ENCODE measurements around the gene ATP11A.

The ATP11A gene

DNA sequence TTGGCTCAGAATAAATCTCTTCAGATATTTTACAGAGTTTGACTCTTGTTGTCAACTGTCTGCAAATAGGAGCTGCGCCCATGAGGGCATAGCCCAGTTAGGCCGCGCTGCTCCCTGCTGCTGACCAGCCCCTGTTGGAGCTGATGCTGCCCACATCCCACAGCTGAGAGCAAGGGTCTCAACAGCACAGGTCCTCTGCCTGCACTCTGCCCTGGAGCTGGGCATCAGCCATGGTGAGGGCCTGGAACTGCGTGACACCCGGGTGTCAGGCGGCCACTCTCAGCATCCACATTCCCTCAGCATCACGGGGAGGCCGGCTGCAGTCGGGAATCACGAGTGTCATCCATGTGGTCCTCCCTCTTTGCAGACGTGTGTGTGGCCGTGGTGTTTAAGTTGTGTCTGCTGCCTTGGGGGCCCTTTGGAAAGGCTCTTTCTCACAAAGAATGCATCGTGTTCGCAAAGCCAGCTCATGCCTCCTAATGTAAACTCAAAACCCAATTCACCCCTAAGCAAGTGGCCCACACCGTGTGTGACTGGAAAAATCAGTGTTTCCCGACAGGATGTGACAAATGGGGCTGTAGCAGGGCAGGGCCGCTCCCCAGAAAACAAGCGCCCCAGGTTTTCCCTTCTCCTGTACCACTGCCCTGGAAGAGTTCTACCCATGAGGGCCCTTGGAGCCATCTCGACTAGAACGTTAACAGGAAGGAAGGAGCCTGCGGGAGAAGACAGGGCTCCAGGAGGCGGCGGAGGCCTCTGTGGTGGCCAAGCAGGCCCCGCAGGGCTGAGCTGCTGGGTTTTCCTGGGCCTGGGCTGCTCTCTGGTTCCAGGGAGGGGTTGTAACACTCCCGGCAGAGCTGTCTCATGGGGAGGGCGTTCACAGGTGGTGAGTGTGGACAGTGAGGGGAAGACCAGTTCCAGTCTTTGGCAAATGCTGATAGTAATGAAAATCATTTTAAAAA is 20.3 kb downstream of the ATP11A start:
- no peak for DNase-seq (ENCODE audit: low read depth in 2 of 2)

DNA sequence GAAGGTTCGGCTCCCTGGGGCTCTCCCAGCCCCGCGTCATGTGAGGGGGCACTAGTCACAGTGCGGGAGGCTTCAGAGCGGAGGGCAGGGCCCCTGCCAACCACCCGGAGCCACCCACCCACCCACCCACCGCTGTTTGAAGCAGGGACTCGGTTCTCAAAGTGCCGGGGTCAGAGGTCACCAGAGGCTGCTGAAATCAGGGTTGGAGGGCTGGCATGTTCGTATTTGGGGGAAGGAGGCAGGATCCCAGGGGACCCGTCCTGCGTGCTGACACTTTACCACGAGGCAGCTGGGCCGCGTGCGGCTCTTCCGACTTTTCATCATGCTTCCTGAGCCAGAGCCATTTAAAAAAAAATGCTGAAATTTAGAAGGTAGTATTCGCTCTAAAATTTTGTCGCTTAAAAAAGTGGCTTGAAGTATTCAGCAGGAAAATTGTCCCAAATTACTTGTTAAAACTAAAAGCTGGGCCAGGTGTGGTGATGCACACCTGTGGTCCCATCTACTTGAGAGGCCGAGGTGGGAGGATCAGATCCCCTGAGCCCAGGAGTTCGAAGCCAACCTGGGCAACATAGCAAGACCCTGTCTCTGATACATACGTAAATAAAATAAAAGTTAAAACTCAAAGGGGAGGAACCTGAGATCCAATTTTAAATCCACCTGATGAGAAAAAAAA is 21.2 kb downstream of the ATP11A start:
- no peak for DNase-seq (ENCODE audit: low read depth in 2 of 2)

DNA sequence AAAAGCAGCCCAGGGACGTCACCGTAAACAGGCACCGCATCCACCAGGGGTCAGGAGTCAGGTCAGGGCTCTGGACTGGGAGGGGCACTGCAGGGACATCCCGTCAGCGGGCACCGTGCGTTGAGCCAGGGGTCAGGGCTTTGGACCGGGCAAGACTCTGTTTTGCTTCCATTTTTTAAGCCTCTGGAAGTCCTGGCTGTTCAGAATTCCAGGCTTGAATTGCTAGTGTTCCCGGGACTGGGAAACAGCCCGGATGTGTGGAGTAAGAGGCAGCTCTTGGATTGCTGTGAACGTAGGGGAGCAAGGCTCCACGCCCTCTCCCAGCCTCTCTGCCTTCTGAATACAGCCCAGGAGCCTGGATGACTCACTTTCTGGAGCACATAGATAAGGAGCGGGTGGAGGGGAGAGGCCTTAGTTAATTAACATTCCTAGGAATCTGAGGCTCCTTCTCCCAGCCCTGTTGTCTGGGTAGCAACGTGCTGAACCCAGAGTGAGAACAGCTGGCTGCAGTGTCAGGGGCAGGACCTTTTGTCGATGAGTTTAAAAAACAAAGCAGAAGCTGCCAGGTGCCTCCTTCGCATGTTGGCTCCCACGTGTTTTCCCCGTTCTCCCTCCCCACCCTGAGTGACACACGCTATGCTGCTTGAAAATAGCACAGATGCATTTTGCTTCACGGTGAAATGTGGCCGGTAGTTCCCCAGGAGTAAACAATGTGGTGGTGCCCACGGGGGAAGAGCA is 21.9 kb downstream of the ATP11A start:
- no peak for DNase-seq (ENCODE audit: low read depth in 2 of 2)

DNA sequence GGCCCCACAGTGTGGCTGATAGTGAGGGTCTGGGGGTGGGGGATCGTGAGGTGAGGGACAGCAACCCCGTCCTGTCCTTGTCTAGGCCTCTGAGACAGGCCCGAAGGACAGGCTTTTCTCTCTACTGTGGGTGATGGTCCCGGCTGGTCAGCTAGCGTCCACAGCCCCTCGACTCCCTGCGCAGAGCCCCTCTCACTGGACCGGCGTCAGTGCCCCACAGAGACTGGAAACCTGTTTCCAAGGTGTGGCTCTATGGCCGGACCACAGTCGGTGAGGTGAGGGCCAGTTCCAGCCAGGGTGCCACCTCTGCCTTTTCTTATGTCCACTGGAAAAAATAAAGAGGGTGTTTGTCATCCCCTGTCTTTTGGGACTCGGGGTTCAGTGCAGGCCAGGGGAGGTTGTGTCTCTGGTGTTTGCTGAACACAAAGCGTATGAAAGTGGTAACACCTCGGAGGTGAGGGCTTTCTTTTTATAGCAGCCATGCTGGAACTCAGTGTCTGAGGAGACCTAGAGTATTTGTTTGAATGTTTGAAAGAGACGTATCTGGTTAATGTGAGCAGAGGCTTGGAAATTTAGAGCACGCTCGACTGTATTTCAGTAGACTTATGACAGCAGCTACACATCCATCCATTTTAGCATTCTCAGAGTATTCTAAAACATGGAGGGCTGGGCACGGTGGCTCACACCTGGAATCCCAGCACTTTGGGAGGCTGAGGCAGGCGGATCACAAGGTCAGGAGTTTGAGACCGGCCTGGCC is 22.8 kb downstream of the ATP11A start:
- no peak for DNase-seq (ENCODE audit: low read depth in 2 of 2)

DNA sequence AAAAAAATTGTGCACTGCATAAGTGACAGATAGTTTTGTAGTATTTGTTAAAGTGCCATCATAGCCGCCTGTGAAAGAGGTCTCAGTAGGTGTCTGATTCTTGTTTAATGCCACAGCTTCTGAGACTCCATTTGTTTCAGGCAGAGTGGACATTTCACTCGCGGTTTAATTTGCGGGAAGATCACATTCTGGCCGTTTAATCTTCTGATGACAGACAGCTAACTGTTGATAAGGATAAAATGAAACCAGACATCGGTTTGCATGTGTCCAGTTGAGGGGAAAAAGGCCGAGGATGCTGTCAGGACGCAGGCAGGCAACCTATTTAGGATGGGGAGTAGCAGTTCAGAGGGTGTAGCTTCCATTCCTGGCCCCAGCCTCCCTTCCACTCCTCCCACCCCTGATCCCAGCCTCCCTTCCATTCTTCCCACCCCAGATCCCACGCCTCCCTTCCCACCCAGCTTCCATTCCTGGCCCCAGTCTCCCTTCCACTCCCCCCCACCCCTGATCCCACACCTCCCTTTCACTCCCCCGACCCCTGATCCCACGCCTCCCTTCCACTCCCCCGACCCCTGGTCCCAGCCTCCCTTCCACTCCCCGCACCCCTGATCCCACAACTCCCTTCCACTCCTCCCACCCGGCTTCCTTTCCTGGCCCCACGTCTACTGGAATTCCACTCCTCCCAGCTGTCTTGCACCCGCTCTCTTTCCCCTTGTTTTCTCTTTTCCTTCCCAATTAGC is 23.8 kb downstream of the ATP11A start:
- DNase-seq (ENCODE audit: low read depth in 2 of 2): no peak

DNA sequence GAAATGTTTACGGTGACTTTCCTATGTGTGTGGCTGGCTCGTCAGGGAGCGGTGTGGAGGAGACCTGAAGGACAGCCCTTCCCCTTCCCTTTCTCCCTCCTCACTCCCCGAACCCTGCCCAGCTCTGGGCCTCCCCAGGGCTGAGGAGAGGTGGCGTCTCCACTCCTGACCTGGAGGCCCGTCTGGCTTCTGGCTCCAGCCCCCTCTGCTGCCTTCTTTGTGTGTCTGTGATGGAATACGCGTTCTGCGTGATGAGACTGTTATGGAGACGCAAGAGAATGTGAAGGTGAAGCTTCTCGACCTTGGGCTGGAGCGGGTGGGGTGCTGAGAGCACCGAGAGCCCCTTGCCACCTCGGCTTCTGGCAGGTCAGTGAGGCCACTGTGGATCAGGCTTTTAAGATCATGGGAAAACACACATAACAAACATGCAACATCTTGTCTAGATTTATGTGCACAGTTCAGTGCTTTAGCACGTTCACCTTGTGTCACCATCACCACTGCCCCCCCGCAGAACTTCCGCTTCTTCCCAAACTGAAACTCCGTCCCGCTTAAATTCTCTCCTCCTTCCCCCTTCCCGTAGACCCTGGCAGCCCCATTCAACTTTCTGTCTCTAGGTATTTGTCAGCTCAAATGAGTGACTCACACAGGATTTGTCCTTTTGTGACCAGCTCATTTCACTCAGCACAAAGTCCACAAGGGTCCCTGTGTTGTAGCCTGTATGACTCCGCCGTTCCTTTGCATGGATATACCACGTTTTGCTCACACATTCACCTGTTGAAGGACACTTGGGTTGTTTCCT is 24.7 kb downstream of the ATP11A start:
- no peak for DNase-seq (ENCODE audit: low read depth in 2 of 2)

DNA sequence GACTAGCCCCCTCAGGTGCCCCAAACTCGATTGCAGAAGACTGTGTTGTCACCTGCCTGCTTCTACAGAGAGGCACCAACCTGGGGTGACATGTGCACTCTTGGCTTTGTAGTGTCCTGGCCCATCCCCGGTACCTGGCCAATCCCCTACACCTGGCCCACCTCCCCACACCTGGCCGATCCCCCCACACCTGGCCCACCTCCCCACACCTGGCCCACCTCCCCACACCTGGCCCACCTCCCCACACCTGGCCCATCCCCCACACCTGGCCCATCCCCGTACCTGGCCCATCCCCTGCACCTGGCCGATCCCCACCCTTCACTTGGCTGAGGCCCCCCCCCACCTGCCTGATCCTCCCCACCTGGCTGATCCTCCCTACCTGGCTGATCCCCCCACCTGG is 25.4 kb downstream of the ATP11A start:
- no peak for DNase-seq (ENCODE audit: low read depth in 2 of 2)

DNA sequence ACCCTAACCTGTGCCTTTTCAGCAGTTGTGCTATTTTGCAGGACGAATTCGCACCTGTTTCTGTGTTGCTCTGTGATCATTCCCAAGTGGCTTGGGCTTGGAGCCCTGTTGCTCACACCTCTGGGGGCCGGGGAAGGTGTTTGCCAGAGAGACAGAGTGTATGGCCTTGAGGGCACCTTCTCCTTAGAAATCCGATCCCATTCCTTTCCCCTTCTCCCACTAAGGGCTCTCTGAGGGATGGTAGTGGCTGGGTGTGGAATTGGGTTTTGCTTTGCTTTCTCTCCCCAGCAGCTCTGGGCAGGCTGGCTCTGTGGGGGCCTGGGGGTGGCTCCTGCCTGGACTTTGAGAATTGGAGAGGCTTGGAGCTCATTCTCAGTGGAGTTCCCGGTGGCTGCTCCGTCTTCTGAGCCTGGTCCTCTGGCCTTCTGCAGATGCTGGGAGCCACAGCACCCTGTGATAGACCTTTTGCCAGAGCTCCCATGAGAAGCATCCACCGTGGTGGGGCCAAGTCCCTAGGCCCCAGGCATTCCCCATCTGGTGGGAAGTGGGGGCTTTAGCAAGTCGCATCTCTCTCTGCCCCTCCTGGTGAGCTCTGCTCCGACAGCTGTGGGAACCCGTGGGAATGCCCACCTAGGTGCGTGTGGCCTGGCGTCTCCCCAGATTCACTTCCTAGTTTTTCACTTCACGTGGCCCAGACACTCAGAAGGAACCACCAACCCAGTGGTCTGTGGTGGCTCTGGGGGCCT is 26.1 kb downstream of the ATP11A start:
- no peak for DNase-seq (ENCODE audit: low read depth in 2 of 2)

DNA sequence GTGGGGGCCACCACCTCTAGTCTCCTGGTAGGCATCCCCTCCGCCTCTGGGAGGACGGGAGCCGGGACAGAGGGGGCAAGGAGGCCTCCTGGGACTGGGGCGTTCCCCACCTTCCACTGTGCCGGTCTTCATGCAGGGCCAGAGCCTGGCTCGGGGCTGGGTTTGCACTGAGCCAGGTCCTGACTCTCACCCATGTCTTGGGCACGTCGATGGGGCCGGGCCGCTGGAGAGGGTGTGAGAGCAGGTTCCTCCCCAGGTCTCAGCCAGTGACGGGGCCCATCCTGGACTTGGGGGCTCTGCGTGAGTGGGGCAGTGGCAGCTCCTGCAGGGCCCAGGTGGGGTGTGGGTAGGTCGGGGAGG is 26.6 kb downstream of the ATP11A start:
- no peak for DNase-seq (ENCODE audit: low read depth in 2 of 2)

DNA sequence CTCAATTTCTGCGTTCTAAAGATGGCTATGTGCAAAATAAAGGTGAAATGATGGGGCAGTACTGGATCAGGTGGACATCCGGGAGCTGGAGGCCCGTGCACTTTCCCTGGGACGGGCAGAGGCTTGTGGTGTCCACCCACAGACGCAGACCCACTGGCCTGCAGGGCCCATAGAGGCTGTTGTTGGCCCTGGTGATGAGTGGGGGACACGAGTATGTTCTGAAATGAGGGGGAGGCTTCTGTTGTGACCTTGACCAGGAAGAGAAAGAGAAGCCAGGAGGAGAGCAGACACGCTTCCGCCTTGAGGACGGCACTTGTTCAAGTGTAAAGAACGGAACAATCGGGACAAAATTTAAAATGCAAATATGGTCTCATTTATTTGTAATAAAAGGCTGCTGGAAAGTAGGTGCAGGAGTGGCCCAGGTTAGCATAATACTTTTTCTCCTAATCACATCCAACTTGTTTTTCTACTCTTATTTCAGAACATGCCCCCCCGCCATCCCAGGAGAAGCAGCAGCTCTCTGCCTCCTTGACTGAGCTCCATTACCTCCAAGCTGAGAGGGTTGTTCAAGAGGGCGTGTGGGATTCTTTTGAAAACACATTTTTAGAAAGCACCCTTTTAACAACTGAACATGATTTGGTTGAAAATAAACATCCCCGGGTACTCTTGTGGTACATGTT is 27.1 kb downstream of the ATP11A start:
- no peak for DNase-seq (ENCODE audit: low read depth in 2 of 2)

DNA sequence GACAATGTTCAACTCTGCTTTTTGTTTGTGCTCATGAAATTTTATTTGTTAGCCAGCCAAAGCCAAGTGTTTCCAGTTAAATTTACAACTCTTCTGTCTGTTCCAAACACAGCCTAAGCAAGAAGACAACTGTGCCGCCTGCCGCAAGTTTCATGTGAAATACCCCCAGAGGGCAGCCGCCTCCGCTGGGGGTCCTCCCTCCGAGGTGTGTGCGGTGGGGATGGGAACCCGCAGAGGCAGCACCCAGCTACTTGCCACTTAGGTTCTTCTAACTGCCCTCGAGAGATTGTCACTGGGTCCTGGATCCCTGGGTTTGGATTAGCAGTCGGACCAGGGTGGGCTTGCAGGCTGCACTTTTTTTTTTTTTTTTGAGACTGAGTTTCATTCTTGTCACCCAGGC is 28.5 kb downstream of the ATP11A start:
- no peak for DNase-seq (ENCODE audit: low read depth in 2 of 2)

DNA sequence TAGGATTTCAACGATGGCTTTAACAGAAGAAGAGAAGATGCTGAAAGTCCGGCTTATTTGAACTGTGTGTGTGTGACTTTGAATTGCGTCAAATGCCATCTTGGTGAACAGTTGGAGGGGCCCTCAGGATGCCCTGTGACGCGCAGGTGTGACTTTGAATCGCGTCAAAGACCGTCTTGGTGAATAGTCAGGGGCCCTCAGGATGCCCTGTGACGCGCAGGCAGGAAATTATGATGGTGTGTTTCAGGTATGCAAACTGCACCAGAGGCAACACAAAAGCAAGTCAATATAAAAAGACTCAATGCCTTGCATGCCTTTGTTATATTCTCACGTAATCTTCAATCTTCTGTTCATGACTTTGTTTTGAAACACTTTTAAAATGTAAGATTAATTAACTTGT is 29.2 kb downstream of the ATP11A start:
- DNase-seq (ENCODE audit: low read depth in 2 of 2): no peak

DNA sequence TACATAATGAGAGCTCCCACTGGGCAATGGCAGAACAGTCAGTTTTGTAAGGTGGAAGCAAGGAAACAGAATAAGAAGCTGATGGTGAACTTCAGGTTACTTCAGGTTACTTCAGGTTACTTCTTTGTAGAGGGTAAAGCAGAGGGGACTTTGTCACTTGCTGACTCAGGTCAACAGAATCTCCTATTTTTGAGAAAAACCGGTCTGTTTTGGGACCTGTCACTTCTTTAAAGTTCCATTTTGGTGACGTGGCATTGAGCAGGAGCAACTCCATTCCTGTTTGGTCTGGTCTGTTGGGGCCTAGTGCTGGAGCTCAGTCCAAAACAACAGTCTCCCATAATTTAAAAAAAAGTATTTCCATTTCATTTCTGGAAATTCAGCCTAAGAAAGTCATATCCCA is 29.7 kb downstream of the ATP11A start:
- DNase-seq (ENCODE audit: low read depth in 2 of 2): no peak

DNA sequence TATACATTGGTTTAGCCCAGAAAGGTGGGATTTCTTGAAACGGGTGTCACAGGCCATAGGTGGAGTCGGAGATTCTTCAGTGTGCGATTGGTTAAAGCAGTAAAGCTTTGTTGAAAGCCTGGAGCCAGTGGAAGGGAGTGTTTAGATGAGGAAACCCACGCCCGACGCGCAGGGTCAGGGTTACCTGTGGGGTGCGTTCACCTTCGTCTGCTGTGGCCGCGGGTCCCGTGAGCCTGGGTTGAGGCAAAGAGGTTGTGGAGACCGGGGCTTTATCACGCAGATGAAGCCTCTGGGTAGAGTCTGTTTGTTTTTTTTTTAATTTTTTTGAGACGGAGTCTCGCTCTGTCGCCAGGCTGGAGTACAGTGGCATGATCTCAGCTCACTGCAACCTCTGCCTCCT is 30.4 kb downstream of the ATP11A start:
- DNase-seq (ENCODE audit: low read depth in 2 of 2): no peak

DNA sequence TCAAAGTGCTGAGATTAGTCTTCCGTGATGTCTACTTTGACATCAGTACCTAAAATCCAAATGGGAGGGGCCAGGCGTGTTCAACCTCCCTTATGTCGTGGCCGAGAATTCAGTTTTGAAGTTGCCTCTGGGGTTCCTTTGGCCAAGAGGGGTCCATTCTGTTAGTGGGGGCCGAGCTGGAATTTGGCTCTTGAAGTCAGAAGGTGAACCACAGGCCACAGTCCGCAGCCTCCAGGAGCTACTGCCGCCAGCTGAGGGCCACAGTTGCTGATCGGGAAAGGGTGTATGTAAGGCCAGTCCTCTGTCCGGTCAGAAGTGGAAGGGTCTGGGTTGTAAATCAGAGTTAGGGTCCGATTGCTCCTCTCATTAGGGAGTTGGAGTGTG is 31.0 kb downstream of the ATP11A start:
- DNase-seq (ENCODE audit: low read depth in 2 of 2): no peak

DNA sequence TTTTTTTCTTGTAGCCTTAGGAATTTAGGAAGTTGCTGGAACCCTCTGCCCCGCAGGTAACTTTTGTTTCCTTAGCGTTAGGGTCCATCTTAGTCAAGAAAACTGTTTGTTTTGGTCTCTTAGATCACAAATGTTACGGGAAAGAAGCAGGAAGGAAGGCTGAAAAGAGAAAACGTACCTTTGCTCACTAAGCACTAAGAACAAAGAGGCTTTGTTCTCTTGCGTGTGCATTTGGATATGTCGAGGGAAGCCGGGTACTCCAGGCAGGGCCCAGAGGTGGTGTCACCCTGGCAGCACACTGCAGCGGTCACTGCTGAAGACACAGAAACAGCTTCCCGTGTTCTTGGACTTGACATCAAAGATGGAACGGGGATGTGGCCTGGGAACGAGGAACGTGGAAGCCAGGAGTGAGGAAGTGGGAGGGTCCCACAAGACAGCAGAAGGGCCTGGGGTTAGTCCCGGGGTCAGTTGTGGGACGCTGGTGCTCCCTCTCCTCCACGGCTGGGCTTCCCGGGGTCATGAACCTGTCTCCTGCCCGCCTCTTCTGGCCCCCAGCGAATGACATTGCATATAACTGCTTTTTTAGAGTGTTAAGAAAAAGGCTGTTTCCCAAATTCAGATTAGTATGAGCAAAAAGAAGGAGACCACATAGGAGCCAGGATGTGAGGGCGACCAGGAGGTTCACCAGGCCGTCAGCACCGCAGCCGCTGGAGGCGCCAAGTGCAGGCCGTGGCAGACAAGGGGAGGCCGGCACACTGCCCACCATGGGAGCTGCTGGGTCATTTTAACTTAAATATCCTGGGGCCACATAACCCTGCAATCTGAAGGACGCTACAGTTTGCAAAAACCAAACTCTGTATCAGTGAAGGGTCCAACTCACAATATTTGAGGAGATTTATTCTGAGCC is 31.6 kb downstream of the ATP11A start:
- no peak for DNase-seq (ENCODE audit: low read depth in 2 of 2)

DNA sequence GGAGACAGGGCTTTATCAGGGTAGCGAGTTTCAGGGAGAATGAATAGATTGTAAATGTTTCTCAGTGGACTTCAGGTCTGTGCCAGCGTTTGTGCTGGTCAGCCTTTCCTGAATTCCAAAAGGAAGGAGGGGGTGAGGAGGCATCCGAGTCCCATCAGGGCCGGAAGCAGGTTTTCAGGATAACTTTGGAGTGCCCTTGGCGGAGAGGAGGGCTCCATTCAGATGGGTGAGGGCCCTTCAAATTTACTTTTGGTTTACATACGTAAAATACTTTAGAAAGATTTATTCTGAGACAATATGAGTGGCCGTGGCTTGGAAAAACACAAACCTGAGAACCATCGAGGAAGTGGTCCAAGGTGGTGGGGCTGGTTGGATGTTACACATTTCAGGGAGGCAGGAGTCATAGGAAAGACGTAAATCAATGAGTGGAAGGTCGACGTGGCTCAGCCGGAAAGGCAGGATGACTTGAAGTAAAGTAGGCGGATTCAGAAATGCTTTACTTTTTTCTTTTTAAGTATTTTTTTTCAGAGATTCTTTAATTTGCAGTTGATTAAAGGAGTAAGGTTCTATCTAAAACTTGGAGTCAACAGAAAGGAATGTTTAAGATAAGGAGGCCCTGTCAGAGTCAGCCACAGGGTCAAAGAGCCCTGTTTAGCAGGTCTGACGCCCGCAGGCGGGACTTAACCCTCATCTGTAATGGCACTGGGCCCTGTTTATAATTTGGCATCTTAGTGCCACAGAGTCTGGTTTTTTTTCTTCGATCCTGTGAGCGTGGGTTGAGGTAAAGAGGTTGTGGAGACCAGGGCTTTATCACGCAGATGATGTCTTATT is 32.8 kb downstream of the ATP11A start:
- no peak for DNase-seq (ENCODE audit: low read depth in 2 of 2)

All from stimulated activated CD4-positive, alpha-beta T cell treated with anti-CD3 and anti-CD28 coated beads, Interleukin-4, amount 100 ng/mL, for 48 hours (primary cell).